MCF 10A (cell line): ENCODE results near the gene TAAR8. TPM values are rescaled to one million over a fixed set of nuclear protein-coding genes. Genes with fewer than 3 reads are reported as not detected.

Experiments
- BruUV-seq: library from RNA; stranded (reverse); fragments of 400-500 nt; replicated peaks from 2 replicates; lab custom pipeline; 2021; lab: Mats Ljungman, UMichigan
- CTCF ChIA-PET: fragments of 300-600 bp; sonication (Branson Sonifier 250); formaldehyde crosslinking; extraction: SDS; loops from one replicate; lab custom pipeline; 2021; ENCODE audit warnings: antibody characterized with exemption, inconsistent platforms; lab: Yijun Ruan, JAX
- POLR2A ChIA-PET: fragments of 300-600, 350-650 bp; sonication (Branson Sonifier 250); formaldehyde crosslinking; extraction: SDS; loops from one replicate; lab custom pipeline; 2020; ENCODE audit warnings: antibody characterized with exemption, inconsistent platforms; lab: Yijun Ruan, JAX
- DNase-seq: peaks from one replicate; pipeline ENCODE4 v3.0.0-alpha.2; 2018; ENCODE audit not compliant: unreplicated experiment
- H3K27ac Mint-ChIP-seq: one replicate; pipeline ENCODE4 v1.8.0; 2022; ENCODE audit warnings: mild to moderate bottlenecking, low read depth, mixed read lengths; ENCODE audit not compliant: unreplicated experiment
- H3K27me3 Mint-ChIP-seq: one replicate; pipeline ENCODE4 v1.8.0; 2022; ENCODE audit warnings: mixed read lengths; ENCODE audit not compliant: insufficient read depth, unreplicated experiment
- H3K36me3 Mint-ChIP-seq: one replicate; pipeline ENCODE4 v1.8.0; 2022; ENCODE audit warnings: mild to moderate bottlenecking, moderate library complexity, mixed read lengths; ENCODE audit not compliant: insufficient read depth, unreplicated experiment
- H3K4me1 Mint-ChIP-seq: one replicate; pipeline ENCODE4 v1.8.0; 2022; ENCODE audit warnings: mixed read lengths; ENCODE audit not compliant: insufficient read depth, unreplicated experiment
- H3K4me3 Mint-ChIP-seq: one replicate; pipeline ENCODE4 v1.8.0; 2022; ENCODE audit warnings: mild to moderate bottlenecking, moderate library complexity, mixed read lengths; ENCODE audit not compliant: unreplicated experiment
- H3K9me3 Mint-ChIP-seq: one replicate; pipeline ENCODE4 v1.8.0; 2022; ENCODE audit warnings: mixed read lengths; ENCODE audit not compliant: unreplicated experiment
- intact Hi-C: fragments of 100-400 bp; cut with micrococcal nuclease; formaldehyde crosslinking; loops from 2 replicates; pipeline ENCODE4 v1.14.1; 2022
- total RNA-seq: library from RNA; stranded (reverse); gene quantifications from 2 replicates; pipeline ENCODE4 v1.2.3, GENCODE V29; 2022
- TF ChIP-seq, protein P1 (sequence below): fragments of 200-600 bp; IDR thresholded peaks from one replicate; pipeline ENCODE4 v1.8.0; 2022; ENCODE audit warnings: antibody characterized with exemption, mild to moderate bottlenecking; ENCODE audit not compliant: unreplicated experiment

TAAR8 gene
- total RNA-seq, 1 experiment from 2014 or later, result not detected

DNA sequence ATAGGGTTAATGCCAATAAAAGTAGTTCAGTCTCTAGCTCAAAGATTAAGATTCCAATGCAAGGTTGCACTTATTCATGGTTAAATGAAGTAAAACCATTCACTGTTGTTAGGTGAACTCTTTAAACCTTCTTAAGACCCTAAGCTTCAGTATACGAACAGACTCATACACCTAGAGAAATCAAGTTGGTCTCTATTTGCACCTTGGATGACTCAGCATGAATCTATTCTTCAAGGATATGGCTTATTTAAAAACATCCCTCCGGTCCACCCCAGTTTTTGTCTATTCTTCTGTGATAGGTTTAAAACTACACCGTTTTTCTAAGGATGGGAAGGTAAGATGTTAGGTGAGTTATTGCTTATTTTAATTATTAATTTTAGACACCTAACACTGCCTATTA, 15.3 kb upstream of the TAAR8 start:
- H3K9me3 Mint-ChIP-seq, result no peaks in the 10 kb centered on the region
- intact Hi-C loops, result no loop called here

GRCh38 chr6:132537977-132538376, 14.5 kb upstream of the TAAR8 start, which contains the start of gene TAAR9:
Gene TAAR9 (plus strand): TSS chr6:132538277. CDS start chr6:132538290, 13 bp downstream.
- Mint-ChIP-seq H3K9me3 (no peaks in the 10 kb centered on the region), H3K27ac (no peak within 1 kb of the TSS), H3K27me3 (peaks cover 63% of the 10 kb centered on the region), H3K36me3 (peaks cover 6% of the 10 kb centered on the region), H3K4me1 (no peaks in the 10 kb centered on the region), H3K4me3 (no peak within 1 kb of the TSS)
- ChIA-PET POLR2A (interaction anchor here (1.0 kb wide), 1 partner anchor 276 kb away, joined by 3 read pairs; the partner anchor contains the start of gene RPS12), CTCF (no interaction called here)
- TF ChIP-seq, protein P1, sequence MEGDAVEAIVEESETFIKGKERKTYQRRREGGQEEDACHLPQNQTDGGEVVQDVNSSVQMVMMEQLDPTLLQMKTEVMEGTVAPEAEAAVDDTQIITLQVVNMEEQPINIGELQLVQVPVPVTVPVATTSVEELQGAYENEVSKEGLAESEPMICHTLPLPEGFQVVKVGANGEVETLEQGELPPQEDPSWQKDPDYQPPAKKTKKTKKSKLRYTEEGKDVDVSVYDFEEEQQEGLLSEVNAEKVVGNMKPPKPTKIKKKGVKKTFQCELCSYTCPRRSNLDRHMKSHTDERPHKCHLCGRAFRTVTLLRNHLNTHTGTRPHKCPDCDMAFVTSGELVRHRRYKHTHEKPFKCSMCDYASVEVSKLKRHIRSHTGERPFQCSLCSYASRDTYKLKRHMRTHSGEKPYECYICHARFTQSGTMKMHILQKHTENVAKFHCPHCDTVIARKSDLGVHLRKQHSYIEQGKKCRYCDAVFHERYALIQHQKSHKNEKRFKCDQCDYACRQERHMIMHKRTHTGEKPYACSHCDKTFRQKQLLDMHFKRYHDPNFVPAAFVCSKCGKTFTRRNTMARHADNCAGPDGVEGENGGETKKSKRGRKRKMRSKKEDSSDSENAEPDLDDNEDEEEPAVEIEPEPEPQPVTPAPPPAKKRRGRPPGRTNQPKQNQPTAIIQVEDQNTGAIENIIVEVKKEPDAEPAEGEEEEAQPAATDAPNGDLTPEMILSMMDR, result no peak
- BruUV-seq, result no TSS peak
- DNase-seq, result no peak
- intact Hi-C loops, result no loop called here

More for the DNA sequence above, 15.3 kb upstream of the TAAR8 start:
- peaks cover 6% of the 10 kb centered on the region for H3K36me3 Mint-ChIP-seq
- H3K4me3 Mint-ChIP-seq, result no peak overlapping the region
- BruUV-seq, result no TSS peak
- no peak overlapping the region for H3K27ac Mint-ChIP-seq
- ChIA-PET CTCF (no interaction called here), POLR2A (interaction anchor here (1.0 kb wide), 1 partner anchor 277 kb away, joined by 3 read pairs; the partner anchor contains the start of gene RPS12)
- peaks cover 54% of the 10 kb centered on the region for H3K27me3 Mint-ChIP-seq
- no peak for DNase-seq
- no peaks in the 10 kb centered on the region for H3K4me1 Mint-ChIP-seq
- TF ChIP-seq, protein P1, result no peak

- ChIA-PET CTCF (no interaction called here), POLR2A (no interaction called here)
- BruUV-seq, result no TSS peak
- Mint-ChIP-seq H3K4me1 (no peaks in the 10 kb centered on the region), H3K36me3 (no peaks in the 10 kb centered on the region), H3K9me3 (no peaks in the 10 kb centered on the region), H3K27ac (no peak overlapping the region), H3K4me3 (no peak overlapping the region), H3K27me3 (peaks cover 96% of the 10 kb centered on the region)
- intact Hi-C loops, result no loop called here
- no peak for DNase-seq
- TF ChIP-seq, protein P1, result no peak
Observed at GRCh38 chr6:132544826-132545225, 7.6 kb upstream of the TAAR8 start.

DNA sequence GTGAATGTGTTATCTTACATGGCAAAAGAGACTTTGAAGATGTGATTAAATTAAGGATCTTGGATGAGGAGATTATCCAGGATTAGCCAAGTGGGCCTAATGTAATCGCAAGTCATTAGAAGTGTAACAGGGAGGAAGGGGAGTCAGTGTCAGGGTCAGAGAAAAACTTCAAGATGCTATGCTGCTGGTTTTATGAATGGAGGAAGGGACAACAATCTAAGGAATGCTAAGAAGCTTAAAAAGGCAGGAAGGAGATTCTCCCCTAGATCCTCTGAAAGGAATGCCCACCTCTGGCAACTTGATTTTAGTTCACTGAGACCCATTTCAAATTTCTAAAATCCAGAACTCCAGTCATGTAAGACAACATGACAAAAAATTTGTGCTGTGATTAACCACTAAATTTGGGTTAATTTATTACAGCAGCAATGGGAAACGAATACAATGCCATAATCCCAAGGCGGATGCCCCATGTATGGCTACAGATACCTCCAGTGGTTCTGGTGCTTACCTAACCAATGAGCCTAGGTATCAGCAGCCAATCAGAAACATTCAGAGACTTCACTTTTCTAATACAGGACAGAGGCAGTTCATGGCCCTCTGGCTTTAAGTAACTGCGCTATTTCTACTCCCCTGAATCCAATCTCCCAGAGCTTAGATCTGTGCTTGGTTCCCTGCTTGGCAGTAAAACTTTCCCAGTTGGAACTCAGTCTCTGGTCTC, 3.6 kb upstream of the TAAR8 start:
- TF ChIP-seq, protein P1, result no peak
- BruUV-seq, result no TSS peak
- intact Hi-C loops, result no loop called here
- Mint-ChIP-seq H3K9me3 (no peaks in the 10 kb centered on the region), H3K36me3 (no peaks in the 10 kb centered on the region), H3K4me3 (no peak overlapping the region), H3K27ac (no peak overlapping the region), H3K27me3 (peaks cover 99% of the 10 kb centered on the region), H3K4me1 (no peaks in the 10 kb centered on the region)
- POLR2A ChIA-PET, result no interaction called here
- no peak for DNase-seq
- CTCF ChIA-PET, result no interaction called here
